GM12874 (cell line): Measurements from ENCODE around the gene KRTAP4-4.

Source experiments
- TF ChIP-seq, protein P1 (sequence below): IDR thresholded peaks from 2 replicates; pipeline ENCODE4 v1.5.1; 2011; ENCODE audit warnings: low read depth, mild to moderate bottlenecking, control low read depth, low read length, moderate library complexity; ENCODE audit not compliant: insufficient read depth

Gene KRTAP4-4

GRCh38 chr17:41184480-41184961 is 24.0 kb upstream of the KRTAP4-4 start, which contains the start of gene KRTAP4-1:
Gene KRTAP4-1 (minus strand): TSS chr17:41184911. CDS start chr17:41184854, 57 bp downstream.
- TF ChIP-seq, protein P1, sequence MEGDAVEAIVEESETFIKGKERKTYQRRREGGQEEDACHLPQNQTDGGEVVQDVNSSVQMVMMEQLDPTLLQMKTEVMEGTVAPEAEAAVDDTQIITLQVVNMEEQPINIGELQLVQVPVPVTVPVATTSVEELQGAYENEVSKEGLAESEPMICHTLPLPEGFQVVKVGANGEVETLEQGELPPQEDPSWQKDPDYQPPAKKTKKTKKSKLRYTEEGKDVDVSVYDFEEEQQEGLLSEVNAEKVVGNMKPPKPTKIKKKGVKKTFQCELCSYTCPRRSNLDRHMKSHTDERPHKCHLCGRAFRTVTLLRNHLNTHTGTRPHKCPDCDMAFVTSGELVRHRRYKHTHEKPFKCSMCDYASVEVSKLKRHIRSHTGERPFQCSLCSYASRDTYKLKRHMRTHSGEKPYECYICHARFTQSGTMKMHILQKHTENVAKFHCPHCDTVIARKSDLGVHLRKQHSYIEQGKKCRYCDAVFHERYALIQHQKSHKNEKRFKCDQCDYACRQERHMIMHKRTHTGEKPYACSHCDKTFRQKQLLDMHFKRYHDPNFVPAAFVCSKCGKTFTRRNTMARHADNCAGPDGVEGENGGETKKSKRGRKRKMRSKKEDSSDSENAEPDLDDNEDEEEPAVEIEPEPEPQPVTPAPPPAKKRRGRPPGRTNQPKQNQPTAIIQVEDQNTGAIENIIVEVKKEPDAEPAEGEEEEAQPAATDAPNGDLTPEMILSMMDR = no peak

GRCh38 chr17:41178843-41179616 is 18.5 kb upstream of the KRTAP4-4 start:
- TF ChIP-seq, protein P1 = no peak

DNA sequence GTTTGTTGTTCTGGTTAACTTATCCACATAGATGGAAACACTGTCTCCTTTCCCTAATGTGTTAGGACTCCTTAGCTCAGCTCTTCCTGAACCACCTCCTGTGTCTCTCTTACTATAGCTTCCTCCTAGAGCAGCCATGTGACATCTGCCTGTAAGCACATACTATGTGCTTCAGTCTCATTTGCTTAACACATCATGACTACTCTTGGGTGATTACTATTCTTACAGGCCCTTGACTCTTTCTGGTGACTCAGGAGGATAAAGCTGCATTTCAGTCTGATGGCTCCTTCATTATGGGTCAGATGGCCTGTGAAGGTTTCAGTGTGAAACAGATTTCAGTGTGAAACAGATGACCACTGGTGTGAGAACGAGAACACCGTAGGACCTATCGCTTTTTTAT is 17.8 kb upstream of the KRTAP4-4 start:
- TF ChIP-seq, protein P1 = no peak

DNA sequence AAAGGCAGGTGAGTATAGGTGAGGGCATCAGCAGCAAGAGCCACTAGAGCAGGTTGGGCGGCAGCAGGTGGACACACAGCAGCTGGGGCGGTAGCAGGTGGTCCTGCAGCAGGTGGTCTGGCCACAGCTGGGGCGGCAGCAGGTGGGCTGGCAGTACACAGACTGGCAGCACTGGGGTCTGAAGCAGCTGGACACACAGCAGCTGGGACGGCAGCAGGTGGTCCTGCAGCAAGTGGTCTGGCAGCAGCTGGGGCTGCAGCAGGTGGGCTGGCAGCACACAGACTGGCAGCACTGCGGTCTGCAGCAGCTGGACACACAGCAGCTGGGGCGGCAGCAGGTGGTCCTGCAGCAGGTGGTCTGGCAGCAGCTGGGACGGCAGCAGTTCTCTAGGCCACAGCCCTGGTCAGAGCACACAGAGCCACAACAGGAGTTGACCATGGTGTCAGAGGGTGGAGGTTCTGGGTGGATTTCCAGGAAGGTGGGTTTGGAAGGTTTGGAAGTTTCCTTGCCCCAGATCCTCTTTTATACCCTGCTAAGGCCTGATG is 17.3 kb upstream of the KRTAP4-4 start, which contains the start of gene KRTAP4-2:
Gene KRTAP4-2 (minus strand): TSS at position 495 of the 545 bp plus-strand sequence. CDS start 57 bp downstream, at position 438.
- TF ChIP-seq, protein P1 = no peak

- TF ChIP-seq, protein P1 = no peak
These were observed 16.3 kb upstream of the KRTAP4-4 start for GRCh38 chr17:41176744-41177387.

DNA sequence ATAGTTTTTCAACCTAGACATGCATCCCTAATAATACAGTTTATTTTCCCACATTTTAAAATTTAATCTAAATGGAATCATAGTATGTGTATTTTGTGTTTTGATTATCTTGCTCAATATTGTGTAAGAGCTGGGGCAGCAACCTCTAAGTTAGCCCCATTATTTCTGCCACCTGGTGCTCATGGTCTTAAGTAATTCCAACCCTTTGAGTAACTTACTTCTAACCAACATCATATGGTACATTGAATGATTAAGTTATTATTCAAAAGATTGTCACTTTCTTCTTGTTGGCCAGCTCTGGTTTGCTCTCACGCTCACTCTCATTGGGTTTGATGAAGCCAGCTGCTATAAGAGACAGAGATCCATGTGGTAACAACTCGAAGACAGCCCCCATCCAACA is 11.3 kb upstream of the KRTAP4-4 start:
- TF ChIP-seq, protein P1 = no peak

DNA sequence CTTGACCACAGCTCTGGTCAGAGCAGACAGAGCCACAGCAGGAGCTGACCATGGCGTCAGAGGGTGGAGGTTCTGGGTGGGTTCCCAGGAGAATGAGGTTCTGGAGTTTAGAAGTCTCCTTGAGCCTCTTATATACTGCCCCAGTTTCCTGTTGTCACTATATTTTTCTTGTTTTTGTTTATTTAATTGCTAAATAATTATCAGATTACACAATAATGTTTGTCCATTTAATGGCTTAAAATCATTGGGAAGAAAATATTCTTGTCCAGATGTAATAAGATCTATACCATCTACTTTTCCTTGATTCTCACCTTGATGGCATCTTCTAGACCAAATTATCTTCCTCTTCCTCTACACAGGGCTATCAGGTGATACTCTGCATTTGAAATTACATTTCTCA is 7.6 kb upstream of the KRTAP4-4 start, which contains the start of gene KRTAP4-3:
Gene KRTAP4-3 (minus strand): TSS at position 101 of the 400 bp plus-strand sequence. CDS start 49 bp downstream, at position 52.
- TF ChIP-seq, protein P1 = no peak
